K562 (cell line): ENCODE measurements around the gene CFAP69. TPM values are rescaled to one million over a fixed set of nuclear protein-coding genes. Genes with fewer than 3 reads are reported as not detected.

ENCODE experiments used
- ATAC-seq: fragments of 200-7000 bp; cut with Tn5 transposase; 3 replicates; pipeline ENCODE4 v1.9.1; 2020; ENCODE audit warnings: moderate library complexity
- BruUV-seq: library from RNA; stranded (reverse); fragments of 400-500 nt; replicated peaks from 2 replicates; lab custom pipeline; 2021; lab: Mats Ljungman, UMichigan
- CTCF ChIA-PET: fragments of 300-600 bp; formaldehyde crosslinking; extraction: SDS; loops from one replicate; lab custom pipeline; 2021; ENCODE audit warnings: low intra/inter-chr PET ratio; lab: Yijun Ruan, JAX
- POLR2A ChIA-PET: fragments of 300-600, 350-650 bp; sonication (Branson Sonifier 250); formaldehyde crosslinking; extraction: SDS; loops from one replicate; lab custom pipeline; 2021; ENCODE audit warnings: antibody characterized with exemption, inconsistent platforms; lab: Yijun Ruan, JAX
- DNase-seq, 4 experiments: peaks; one replicate each; pipeline versions ENCODE4 v3.0.0 to v3.0.0-alpha.2; 2011 to 2018; ENCODE audit warnings: low spot score in 3 of 4, mixed read lengths in 3 of 4; ENCODE audit errors: extremely low read depth in 1 of 4
- FAIRE-seq: peaks from 2 replicates; lab custom pipeline; 2011; peaks lifted over from hg19 to GRCh38; lab: Jason Lieb, UNC
- H2AFZ ChIP-seq: 2 replicates; pipeline ENCODE4 v1.6.0; 2011; ENCODE audit warnings: low read depth, low read length, control low read depth, inconsistent platforms
- H3K27ac ChIP-seq: fragments of 200-600 bp; 3 replicates; pipeline ENCODE4 v1.8.0; 2011; ENCODE audit warnings: low read depth, mild to moderate bottlenecking, control low read depth, inconsistent platforms, low read length, moderate library complexity, mixed read lengths; ENCODE audit errors: extremely low read depth
- H3K27me3 ChIP-seq, 2 experiments: fragments of 300-600 bp in 1 of 2; 2 replicates in 1 of 2; 3 replicates in 1 of 2; pipeline versions ENCODE4 v1.6.0 to v1.8.0; 2011; ENCODE audit warnings: inconsistent platforms in 2 of 2, low read length in 2 of 2, mild to moderate bottlenecking in 1 of 2, mixed read lengths in 1 of 2, moderate library complexity in 1 of 2; ENCODE audit not compliant: control insufficient read depth in 2 of 2, insufficient read depth in 2 of 2
- H3K36me3 ChIP-seq: fragments of 300-600 bp; 3 replicates; pipeline ENCODE4 v1.8.0; 2011; ENCODE audit warnings: mild to moderate bottlenecking, low read length, inconsistent platforms; ENCODE audit not compliant: control insufficient read depth, insufficient read depth
- H3K4me1 ChIP-seq, 2 experiments: fragments of 200-600 bp in 1 of 2; replicated peaks in 1 of 2; 2 replicates in 1 of 2; 3 replicates in 1 of 2; pipeline versions ENCODE4 v1.5.1 to v1.8.0; 2011; ENCODE audit warnings: inconsistent platforms in 2 of 2, low read length in 2 of 2, mild to moderate bottlenecking in 1 of 2, mixed read lengths in 1 of 2, moderate library complexity in 1 of 2; ENCODE audit not compliant: control insufficient read depth in 2 of 2, insufficient read depth in 2 of 2
- H3K4me2 ChIP-seq: 2 replicates; pipeline ENCODE4 v1.6.1; 2011; ENCODE audit warnings: low read length, control low read depth, inconsistent platforms, mixed read lengths; ENCODE audit not compliant: insufficient read depth
- H3K4me3 ChIP-seq: fragments of 200-600 bp; sonication (generic), shearing (Covaris generic); 2 replicates; pipeline ENCODE4 v1.5.1; 2016; ENCODE audit warnings: control low read depth, inconsistent platforms
- H3K79me2 ChIP-seq: fragments of 200-600 bp; 3 replicates; pipeline ENCODE4 v1.8.0; 2011; ENCODE audit warnings: low read length, inconsistent platforms; ENCODE audit not compliant: control insufficient read depth, insufficient read depth
- H3K9ac ChIP-seq, 2 experiments: 2 replicates each; pipeline versions ENCODE4 v1.6.0 to v1.6.1; 2011; ENCODE audit warnings: low read depth in 2 of 2, low read length in 2 of 2, control low read depth in 1 of 2, inconsistent platforms in 1 of 2, mild to moderate bottlenecking in 1 of 2, mixed read lengths in 1 of 2; ENCODE audit not compliant: insufficient read depth in 1 of 2
- H3K9me1 ChIP-seq: one replicate; pipeline ENCODE4 v1.6.0; 2011; ENCODE audit warnings: inconsistent platforms, mild to moderate bottlenecking, low read length, moderate library complexity; ENCODE audit not compliant: control insufficient read depth, insufficient read depth
- H3K9me3 ChIP-seq: replicated peaks from 2 replicates; pipeline ENCODE4 v1.5.1; 2011; ENCODE audit warnings: low read depth, low read length, inconsistent platforms; ENCODE audit not compliant: control insufficient read depth, insufficient read depth
- H4K20me1 ChIP-seq: replicated peaks from 2 replicates; pipeline ENCODE4 v1.6.1; 2011; ENCODE audit warnings: low read length, inconsistent platforms, mixed read lengths; ENCODE audit not compliant: control insufficient read depth, insufficient read depth
- BDP1 ChIP-seq: IDR thresholded peaks from 3 replicates; pipeline ENCODE4 v1.6.1; 2011; ENCODE audit not compliant: insufficient read length, insufficient read depth
- CREB5 ChIP-seq: fragments of 250-450 bp; sonication (Bioruptor Pico); IDR thresholded peaks from 2 replicates; pipeline ENCODE4 v1.5.0; 2020; ENCODE audit warnings: mild to moderate bottlenecking
- FOXM1 ChIP-seq, 2 experiments: fragments of 450-650 bp in 1 of 2; sonication (generic) in 1 of 2; formaldehyde crosslinking in 1 of 2; IDR thresholded peaks; 2 replicates each; pipeline versions ENCODE4 v1.6.1 to v1.9.0; 2017 to 2022; ENCODE audit warnings: low read depth in 2 of 2, mild to moderate bottlenecking in 2 of 2, missing genetic modification reagents in 1 of 2, moderate library complexity in 1 of 2
- ILK ChIP-seq: fragments of 450-650 bp; IDR thresholded peaks from 2 replicates; pipeline ENCODE4 v1.6.1; 2016; ENCODE audit warnings: missing genetic modification characterization, low read depth, mild to moderate bottlenecking, missing compliant biosample characterization, moderate library complexity, borderline replicate concordance
- IRF9 ChIP-seq: fragments of 450-650 bp; IDR thresholded peaks from 2 replicates; pipeline ENCODE4 v1.6.1; 2016; ENCODE audit warnings: missing biosample characterization, missing genetic modification characterization
- KAT2B ChIP-seq: IDR thresholded peaks from one replicate; pipeline ENCODE4 v1.6.1; 2012; ENCODE audit warnings: low read depth, mild to moderate bottlenecking, control low read depth, inconsistent platforms, low read length, moderate library complexity
- L3MBTL2 ChIP-seq: fragments of 450-650 bp; IDR thresholded peaks from 2 replicates; pipeline ENCODE4 v1.6.1; 2016; ENCODE audit warnings: mild to moderate bottlenecking, moderate library complexity
- SRSF1 ChIP-seq: fragments of 200-400 bp; formaldehyde crosslinking; IDR thresholded peaks from 2 replicates; pipeline ENCODE4 v1.6.1; 2017; ENCODE audit warnings: mild to moderate bottlenecking, low read depth, low read length, moderate library complexity
- ZBTB1 ChIP-seq: sonication (generic); formaldehyde crosslinking; IDR thresholded peaks from 2 replicates; pipeline ENCODE4 v1.8.1; 2023; ENCODE audit warnings: missing genetic modification reagents, low read depth, mild to moderate bottlenecking, borderline replicate concordance
- ZNF175 ChIP-seq: fragments of 200-800 bp; sonication (Bioruptor generic); IDR thresholded peaks from 2 replicates; pipeline ENCODE4 v1.6.1; 2016; ENCODE audit warnings: low read depth, mild to moderate bottlenecking, missing genetic modification characterization, missing compliant biosample characterization
- ZNF253 ChIP-seq: fragments of 250-450 bp; sonication (Bioruptor Pico); conservative IDR thresholded peaks from 2 replicates; pipeline ENCODE4 v1.6.1; 2021; ENCODE audit warnings: mild to moderate bottlenecking
- ZNF282 ChIP-seq: sonication (generic); formaldehyde crosslinking; IDR thresholded peaks from 2 replicates; pipeline ENCODE4 v1.8.1; 2023; ENCODE audit warnings: missing genetic modification reagents
- ZNF551 ChIP-seq: fragments of 250-450 bp; sonication (Bioruptor Pico); IDR thresholded peaks from 2 replicates; pipeline ENCODE4 v1.5.0; 2021; ENCODE audit warnings: mild to moderate bottlenecking, moderate library complexity
- ZNF778 ChIP-seq: fragments of 450-650 bp; formaldehyde crosslinking; IDR thresholded peaks from 2 replicates; pipeline ENCODE4 v1.4.0; 2020; ENCODE audit warnings: mild to moderate bottlenecking, moderate library complexity
- WGBS: fragments of 100-300 bp; shearing (Covaris generic); methylation state at CpG from one replicate; pipeline ENCODE4 v1.1.6; 2016; ENCODE audit warnings: low coverage, mixed read lengths; ENCODE audit not compliant: insufficient coverage; ENCODE audit errors: missing lambda C conversion rate; 5-methylcytosine and 5-hydroxymethylcytosine counted together
- in situ Hi-C: fragments of 300-500 bp; cut with MboI; formaldehyde crosslinking; loops from 4 replicates; pipeline ENCODE4 v1.15.0; 2018; ENCODE audit warnings: inconsistent platforms, mixed read lengths
- intact Hi-C: fragments of 100-400 bp; cut with micrococcal nuclease; formaldehyde crosslinking; loops from 2 replicates; pipeline ENCODE4 v1.14.2; 2022
- polyA plus RNA-seq, 8 experiments: library from polyadenylated mRNA; depleted of rRNA in 4 of 8; stranded (reverse) in 5 of 8; unstranded in 3 of 8; fragments of >200 nt; fragmentation: Nextera tagmentation in 2 of 8; fragmentation: Illumina TruSeq in 1 of 8; extraction: Ambion mirVana in 2 of 8; extraction: Trizol in 1 of 8; gene quantifications; 2 replicates each; pipeline versions ENCODE4 v1.2.1 to v1.2.3, GENCODE V29; 2011 to 2014; ENCODE audit warnings: inconsistent platforms in 1 of 8, missing spikeins in 1 of 8
- total RNA-seq, 7 experiments: library from RNA; depleted of rRNA in 6 of 7; stranded (reverse); fragments of >200 nt in 6 of 7; fragmentation: Illumina TruSeq in 2 of 7; extraction: Trizol in 2 of 7; gene quantifications; 2 replicates each; pipeline versions ENCODE4 v1.2.1 to v1.2.3, GENCODE V29; 2011 to 2021; ENCODE audit warnings: low replicate concordance in 1 of 7
- TF ChIP-seq, protein P1 (sequence below): fragments of 250-450 bp; sonication (Bioruptor Pico); IDR thresholded peaks from 2 replicates; pipeline ENCODE4 v1.4.0; 2020
- TF ChIP-seq, protein P2 (sequence below): sonication (generic); formaldehyde crosslinking; IDR thresholded peaks from 2 replicates; pipeline ENCODE4 v1.8.1; 2022; ENCODE audit warnings: missing genetic modification reagents
- TF ChIP-seq, protein P3 (sequence below): fragments of 450-650 bp; conservative IDR thresholded peaks from 2 replicates; pipeline ENCODE4 v1.6.1; 2016; ENCODE audit warnings: missing genetic modification characterization, low read depth, mild to moderate bottlenecking, control low read depth, missing compliant biosample characterization

CFAP69 gene
- total and polyA plus RNA-seq, 9 of the 15 experiments (the other 6 are each of a cell fraction or from before 2014, with no cell fraction given): 0.24 to 5.1 (median 1.7) TPM

DNA sequence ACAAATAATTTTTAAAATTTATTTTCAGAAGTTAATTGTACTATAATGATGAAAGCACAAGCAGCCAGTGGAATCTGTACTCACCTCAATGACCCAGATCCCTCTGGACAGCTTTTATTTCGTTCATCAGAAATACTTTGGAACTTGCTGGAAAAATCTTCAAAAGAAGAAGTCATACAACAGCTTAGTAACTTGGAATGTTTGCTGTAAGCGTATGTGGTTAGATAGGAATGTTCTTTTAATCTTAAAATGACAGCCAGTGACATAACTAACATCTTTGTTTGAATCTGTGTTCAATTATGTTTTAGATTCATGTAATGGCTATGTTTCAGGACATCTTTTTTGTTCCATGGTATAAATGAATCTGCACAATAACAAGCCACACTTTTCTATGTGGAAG lies 26.8 kb downstream of the CFAP69 start:
- 0% methylated on average over 2 of the region's 2 CpGs for WGBS
- in situ Hi-C loops: no loop called here
- Histone ChIP-seq H3K36me3 (no peaks in the 10 kb centered on the region), H3K4me1 (no peaks in the 10 kb centered on the region), H3K79me2 (no peaks in the 10 kb centered on the region)
- no TSS peak for BruUV-seq
- TF ChIP-seq, protein P1, sequence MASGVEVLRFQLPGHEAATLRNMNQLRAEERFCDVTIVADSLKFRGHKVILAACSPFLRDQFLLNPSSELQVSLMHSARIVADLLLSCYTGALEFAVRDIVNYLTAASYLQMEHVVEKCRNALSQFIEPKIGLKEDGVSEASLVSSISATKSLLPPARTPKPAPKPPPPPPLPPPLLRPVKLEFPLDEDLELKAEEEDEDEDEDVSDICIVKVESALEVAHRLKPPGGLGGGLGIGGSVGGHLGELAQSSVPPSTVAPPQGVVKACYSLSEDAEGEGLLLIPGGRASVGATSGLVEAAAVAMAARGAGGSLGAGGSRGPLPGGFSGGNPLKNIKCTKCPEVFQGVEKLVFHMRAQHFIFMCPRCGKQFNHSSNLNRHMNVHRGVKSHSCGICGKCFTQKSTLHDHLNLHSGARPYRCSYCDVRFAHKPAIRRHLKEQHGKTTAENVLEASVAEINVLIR (CRISPR knock-in tag): no peak
- TF ChIP-seq ILK (tag) (no peak), ZNF253 (CRISPR knock-in tag) (no peak), L3MBTL2 (no peak), ZNF175 (CRISPR knock-in tag) (no peak), KAT2B (no peak), BDP1 (no peak), FOXM1 (IDR thresholded peaks at IDR 0.05; ENCODE audit: low read depth) (no peak), FOXM1 (CRISPR knock-in tag; IDR thresholded peaks at IDR 0.05; ENCODE audit: low read depth) (no peak), ZNF282 (CRISPR knock-in tag) (no peak), ZBTB1 (CRISPR knock-in tag) (no peak), ZNF778 (CRISPR knock-in tag) (no peak), CREB5 (CRISPR knock-in tag) (no peak), ZNF551 (CRISPR knock-in tag) (no peak), IRF9 (tag) (no peak), SRSF1 (no peak)
- TF ChIP-seq, protein P2, sequence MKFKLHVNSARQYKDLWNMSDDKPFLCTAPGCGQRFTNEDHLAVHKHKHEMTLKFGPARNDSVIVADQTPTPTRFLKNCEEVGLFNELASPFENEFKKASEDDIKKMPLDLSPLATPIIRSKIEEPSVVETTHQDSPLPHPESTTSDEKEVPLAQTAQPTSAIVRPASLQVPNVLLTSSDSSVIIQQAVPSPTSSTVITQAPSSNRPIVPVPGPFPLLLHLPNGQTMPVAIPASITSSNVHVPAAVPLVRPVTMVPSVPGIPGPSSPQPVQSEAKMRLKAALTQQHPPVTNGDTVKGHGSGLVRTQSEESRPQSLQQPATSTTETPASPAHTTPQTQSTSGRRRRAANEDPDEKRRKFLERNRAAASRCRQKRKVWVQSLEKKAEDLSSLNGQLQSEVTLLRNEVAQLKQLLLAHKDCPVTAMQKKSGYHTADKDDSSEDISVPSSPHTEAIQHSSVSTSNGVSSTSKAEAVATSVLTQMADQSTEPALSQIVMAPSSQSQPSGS (CRISPR knock-in tag): no peak
- TF ChIP-seq, protein P3, sequence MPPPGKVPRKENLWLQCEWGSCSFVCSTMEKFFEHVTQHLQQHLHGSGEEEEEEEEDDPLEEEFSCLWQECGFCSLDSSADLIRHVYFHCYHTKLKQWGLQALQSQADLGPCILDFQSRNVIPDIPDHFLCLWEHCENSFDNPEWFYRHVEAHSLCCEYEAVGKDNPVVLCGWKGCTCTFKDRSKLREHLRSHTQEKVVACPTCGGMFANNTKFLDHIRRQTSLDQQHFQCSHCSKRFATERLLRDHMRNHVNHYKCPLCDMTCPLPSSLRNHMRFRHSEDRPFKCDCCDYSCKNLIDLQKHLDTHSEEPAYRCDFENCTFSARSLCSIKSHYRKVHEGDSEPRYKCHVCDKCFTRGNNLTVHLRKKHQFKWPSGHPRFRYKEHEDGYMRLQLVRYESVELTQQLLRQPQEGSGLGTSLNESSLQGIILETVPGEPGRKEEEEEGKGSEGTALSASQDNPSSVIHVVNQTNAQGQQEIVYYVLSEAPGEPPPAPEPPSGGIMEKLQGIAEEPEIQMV: no peak
- TF ChIP-seq, all 486 proteins: peak for 0
- H3K4me3 ChIP-seq: no peak overlapping the region
- no peaks in the 10 kb centered on the region for H3K27me3 ChIP-seq
- no peak for FAIRE-seq
- H3K9ac ChIP-seq: no peak overlapping the region
- POLR2A ChIA-PET: no interaction called here
- DNase-seq: no peak
- CTCF ChIA-PET: no interaction called here
- intact Hi-C loops: no loop called here
- no peak overlapping the region for H2AFZ ChIP-seq
- H3K9me1 ChIP-seq: no peaks in the 10 kb centered on the region
- H3K4me2 ChIP-seq: no peak overlapping the region
- H3K9me3 ChIP-seq: no peaks in the 10 kb centered on the region
- no peak for ATAC-seq
- no peaks in the 10 kb centered on the region for H4K20me1 ChIP-seq
- no peak overlapping the region for H3K27ac ChIP-seq
